Activated effector memory CD4-positive, alpha-beta T cell treated with anti-CD3 and anti-CD28 coated beads, Interleukin-2, amount 50 U/mL, for 16 hours (primary cell): Measurements from ENCODE around the gene TXNDC5.
"Not testable (repeated sequence)": the region's sequence is repeated elsewhere in the genome, so short reads cannot be mapped to it uniquely, and the experiment has no call there.

Source experiments
- DNase-seq: peaks from one replicate; pipeline ENCODE4 v3.0.0-alpha.2; 2020

The TXNDC5 gene

DNA sequence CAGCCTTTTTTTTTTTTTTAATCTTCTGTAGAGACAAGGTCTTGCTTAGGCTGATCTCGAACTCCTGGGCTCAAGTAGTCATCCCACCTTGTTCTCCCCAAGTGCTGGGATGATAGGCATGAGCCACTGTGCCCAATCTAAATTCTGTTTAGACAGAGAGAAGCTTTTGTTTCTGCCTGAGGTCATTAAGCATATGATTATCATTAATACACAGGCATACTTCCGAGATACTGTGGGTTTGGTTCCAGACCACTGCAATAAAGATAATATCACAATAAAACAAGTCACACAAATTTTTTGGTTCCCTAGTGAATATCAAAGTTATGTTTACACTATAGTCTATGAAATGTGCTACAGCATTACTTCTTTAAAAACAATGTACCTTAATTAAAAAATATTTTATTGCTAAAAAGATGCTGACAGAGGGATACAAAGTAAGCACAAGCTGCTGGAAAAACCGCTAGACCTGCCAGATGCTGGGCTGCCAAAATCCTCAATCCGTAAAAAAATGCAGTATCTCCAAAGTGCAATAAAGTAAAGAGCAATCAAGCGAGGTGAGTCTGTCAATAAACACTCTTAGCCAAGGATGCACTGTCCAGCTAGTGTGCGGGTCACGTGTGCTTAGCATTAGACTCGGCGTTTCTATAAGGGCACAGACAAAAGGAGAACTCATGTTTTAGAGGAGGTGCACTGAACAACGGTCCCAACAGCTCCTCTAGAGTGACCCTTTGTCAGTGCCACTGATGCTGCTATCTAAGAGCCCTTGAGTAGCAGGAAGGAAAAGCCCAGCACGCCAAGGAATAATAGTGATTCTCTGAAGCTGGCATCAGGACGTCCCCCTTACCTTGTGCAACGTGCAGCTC lies 16.1 kb downstream of the TXNDC5 start:
- DNase-seq = no peak

DNA sequence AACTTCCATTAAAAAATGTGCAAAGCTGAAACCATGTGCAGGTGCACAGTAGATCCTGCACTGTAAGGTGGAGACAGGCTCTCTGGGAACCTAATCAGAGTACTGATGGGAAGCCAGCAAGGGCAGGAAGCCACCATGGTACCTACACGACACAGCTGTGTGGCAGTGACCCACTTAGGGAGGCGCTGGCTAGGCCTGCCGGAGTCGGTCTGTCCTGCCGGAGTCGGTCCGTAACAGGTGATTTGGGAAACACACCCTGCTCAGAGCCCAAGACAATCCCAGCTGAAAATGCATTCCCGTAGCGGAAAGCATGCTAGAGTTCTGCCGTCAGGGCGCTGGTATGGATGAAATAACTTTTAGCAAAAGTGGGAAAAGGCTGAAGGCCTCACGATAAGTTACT lies 17.2 kb downstream of the TXNDC5 start:
- no peak for DNase-seq

DNA sequence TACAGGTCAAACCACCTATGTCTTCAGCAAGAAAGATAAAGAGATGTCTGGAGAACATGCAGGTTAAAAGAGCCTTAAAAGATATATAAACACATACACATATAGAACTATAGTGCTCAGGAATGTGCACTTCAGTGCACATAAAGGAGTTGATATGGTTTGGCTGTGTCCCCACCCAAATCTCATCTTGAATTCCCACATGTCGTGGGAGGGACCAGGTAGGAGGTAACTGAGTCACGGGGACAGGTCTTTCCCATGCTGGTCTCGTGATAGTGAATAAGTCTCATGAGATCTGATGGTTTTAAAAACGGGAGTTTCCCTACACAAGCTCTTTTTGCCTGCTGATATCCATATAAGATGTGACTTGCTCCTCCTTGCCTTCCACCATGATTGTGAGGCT lies 18.2 kb downstream of the TXNDC5 start:
- not testable (repeated sequence) for DNase-seq

DNA sequence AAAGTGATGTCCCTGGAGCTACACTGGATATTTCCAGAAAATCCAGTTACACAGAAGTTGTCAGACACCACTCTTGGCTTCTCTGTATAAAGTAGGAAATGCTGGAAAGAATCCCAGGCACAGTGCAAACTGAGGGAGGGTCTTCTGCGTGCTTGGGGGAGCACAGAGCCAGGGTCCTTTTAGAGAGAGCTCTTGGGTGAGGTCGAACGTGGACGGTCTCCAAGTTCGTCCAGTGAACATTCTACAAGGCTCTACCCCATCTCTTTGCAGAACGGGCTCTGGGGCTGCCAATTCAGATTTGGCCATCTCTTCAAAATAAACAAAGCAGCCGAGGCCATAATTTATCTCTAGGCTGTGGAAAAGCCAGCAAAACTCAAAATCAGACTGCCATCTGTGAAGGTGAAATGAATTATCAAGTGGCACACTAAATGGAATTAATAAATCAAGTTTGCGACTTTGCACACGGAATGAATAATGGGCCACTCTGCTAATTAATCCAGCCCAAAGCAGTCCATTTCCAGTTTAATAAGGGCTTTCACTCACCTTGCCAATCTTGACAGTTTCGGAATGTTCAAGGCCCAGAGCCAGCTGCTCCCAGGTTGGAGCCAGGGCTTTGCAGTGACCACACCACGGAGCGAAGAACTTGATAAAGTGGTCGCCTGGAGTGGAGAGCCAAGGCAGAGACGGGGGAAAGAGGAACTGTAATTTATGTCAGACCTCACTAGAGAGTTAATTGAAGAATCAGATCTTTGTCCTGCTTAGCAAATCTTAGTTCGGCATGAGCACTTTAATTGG lies 19.3 kb downstream of the TXNDC5 start:
- no peak for DNase-seq

- DNase-seq = no peak
Measured at GRCh38 chr6:7888587-7889357, 21.8 kb downstream of the TXNDC5 start.

- DNase-seq = no peak
Measured at GRCh38 chr6:7887278-7887991, 23.2 kb downstream of the TXNDC5 start.

DNA sequence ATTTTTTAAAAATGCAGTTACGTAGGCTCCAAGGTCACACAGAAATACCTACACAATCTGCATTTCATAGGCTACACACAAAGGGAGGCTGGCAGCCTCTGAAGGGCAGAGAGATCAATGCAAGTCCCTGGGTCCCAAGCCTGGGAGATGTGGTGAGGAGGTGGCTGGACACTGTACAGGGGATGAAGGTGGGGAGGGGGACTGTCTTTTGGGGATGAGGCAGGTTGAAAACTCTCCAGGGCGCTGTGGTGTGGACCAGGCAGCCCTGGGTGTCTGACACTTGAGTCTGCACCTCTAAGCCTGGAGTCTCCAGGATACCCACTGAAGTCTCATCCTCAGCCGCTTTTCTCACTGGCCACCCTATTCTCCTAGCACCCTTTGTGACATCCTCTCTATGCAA lies 24.5 kb downstream of the TXNDC5 start:
- DNase-seq = no peak

- DNase-seq = no peak
Measured at GRCh38 chr6:7883381-7883780, 27.2 kb downstream of the TXNDC5 start.

DNA sequence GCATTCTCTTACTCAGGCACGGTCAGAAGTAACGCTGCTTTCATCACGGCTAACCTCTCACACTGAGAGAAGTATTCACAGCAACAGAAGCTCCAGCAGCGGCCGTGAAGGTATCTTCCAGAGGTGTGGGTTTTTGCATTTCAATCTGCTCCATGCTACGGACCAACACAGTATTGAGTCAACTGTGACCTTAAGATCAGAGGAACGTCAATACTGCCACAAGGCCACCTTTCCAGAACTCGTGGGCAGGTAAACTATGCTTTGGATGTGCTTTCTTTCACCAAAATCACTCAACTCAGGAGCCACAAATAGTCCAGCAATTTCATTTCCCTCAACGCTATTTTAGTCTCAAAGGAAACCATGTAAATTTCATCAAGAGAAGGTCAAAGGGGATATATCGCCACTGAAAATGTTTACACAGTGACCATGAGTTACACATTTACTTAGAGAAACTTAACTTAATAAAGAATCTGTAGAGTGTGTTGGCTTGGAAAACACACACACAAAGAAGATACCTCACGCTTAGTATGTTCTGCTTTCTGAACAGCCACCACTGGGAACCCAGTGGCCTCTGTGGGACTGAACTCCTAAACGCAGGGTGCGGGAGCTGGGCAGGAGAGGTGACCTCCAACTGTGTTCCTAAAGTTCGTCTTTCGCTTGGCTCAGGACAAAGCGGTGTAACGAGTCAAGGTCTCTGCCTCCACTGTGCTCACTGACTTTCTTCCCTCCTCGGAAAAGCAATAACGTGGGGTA lies 27.9 kb downstream of the TXNDC5 start:
- no peak for DNase-seq

DNA sequence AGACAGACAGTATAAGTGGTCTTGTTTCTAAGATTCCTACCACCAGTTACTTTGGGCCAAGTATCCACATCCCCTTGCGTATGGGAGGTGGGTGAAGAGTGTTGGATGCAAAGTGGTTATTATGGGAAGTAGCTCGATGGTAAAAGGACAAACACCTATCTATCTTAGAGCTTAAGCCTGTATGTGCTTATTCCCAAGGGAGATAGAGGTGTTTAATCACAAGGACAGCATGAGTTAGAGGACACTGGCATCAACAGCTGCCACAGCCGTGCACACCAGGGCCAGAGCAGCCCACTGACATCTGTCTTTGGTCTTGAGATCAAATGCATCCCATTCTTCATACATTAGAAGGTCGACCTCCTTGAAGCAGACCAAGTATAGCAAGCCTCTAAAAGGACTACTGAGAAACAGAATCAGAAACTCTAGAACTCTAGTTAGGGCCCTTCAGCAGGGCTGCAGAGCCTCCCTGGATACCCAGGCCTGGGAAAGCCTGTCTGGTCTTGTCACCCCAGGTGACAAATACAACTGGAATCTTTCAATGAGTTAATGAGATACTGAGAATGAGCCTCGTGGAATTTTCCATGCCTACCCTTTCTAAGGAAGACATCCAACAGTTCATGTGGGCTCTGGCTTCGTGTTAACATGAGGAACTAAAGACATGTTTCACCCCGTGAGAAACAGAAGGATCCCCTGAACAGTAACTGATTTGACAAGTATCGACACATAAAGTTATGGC lies 28.7 kb downstream of the TXNDC5 start:
- DNase-seq = no peak

- DNase-seq = no peak
Measured at GRCh38 chr6:7880718-7881107, 29.9 kb downstream of the TXNDC5 start.

DNA sequence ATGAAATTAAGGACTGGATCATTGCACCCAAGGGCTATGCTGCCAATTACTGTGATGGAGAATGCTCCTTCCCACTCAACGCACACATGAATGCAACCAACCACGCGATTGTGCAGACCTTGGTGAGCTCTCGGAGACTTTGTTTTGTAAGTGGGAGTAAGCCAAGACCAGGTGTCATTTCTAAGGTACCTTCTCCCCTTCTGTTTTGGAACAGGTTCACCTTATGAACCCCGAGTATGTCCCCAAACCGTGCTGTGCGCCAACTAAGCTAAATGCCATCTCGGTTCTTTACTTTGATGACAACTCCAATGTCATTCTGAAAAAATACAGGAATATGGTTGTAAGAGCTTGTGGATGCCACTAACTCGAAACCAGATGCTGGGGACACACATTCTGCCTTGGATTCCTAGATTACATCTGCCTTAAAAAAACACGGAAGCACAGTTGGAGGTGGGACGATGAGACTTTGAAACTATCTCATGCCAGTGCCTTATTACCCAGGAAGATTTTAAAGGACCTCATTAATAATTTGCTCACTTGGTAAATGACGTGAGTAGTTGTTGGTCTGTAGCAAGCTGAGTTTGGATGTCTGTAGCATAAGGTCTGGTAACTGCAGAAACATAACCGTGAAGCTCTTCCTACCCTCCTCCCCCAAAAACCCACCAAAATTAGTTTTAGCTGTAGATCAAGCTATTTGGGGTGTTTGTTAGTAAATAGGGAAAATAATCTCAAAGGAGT lies 30.4 kb downstream of the TXNDC5 start:
- DNase-seq = no peak

GRCh38 chr6:7879579-7879978 lies 31.0 kb downstream of the TXNDC5 start:
- no peak for DNase-seq

- DNase-seq = no peak
Measured at GRCh38 chr6:7879043-7879442, 31.5 kb downstream of the TXNDC5 start.

DNA sequence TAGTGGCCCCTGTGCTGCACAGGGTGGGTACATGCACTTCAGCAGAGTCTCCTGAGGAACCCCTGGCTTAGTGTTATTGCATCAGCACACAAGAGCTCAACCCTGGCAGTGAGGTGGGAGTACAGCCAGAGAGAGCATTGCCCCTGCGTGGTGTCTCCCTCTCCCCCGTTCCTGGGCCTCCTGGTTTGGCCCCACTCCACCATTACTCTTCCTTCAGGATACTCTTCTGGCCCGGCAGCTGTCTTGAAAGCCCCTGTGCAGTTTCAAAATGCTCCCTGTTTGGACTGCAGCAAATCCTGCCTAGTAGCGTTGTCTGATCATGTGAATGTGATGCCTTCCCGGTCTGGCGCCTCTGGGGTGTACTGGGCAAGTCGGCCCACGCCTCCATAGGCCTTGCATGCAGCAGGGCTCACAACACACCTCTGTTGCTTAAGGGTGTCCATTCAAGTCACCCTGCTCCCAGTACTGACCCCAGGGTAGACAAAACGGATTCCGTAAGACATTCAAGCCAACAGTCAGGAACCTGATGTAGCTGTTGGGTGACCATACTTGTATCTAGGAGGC lies 32.1 kb downstream of the TXNDC5 start:
- DNase-seq = no peak

GRCh38 chr6:7868926-7869325 lies 41.7 kb downstream of the TXNDC5 start:
- no peak for DNase-seq

- DNase-seq = no peak
Measured at GRCh38 chr6:7866526-7866925, 44.1 kb downstream of the TXNDC5 start.

GRCh38 chr6:7865781-7866180 lies 44.8 kb downstream of the TXNDC5 start:
- DNase-seq = no peak

DNA sequence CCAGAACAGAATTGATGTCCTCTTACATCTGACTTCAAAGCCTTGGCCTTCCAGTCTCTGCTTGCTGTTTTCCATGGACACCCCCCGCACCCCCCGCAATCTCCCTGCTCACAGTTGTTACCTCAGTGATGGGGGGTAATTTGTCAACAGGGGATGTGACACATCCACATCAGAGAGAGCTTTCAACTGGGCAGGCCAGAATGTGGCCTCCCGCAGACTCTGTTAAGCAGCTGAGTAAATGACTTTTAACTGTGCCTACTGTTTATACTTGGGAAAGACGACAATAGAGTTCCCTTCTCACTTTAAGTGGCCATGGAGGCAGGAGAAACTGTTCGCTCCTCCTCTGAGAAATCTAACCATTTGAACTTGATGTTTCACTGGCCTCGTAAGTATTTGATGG lies 51.0 kb downstream of the TXNDC5 start:
- DNase-seq = no peak

GRCh38 chr6:7851780-7852179 lies 58.8 kb downstream of the TXNDC5 start:
- no peak for DNase-seq
